B cell (primary cell): ENCODE measurements around the gene SHC3. TPM values are rescaled to one million over a fixed set of nuclear protein-coding genes. Genes with fewer than 3 reads are reported as not detected.

ENCODE experiments used
- ATAC-seq: fragments of 200-7000 bp; cut with Tn5 transposase; one replicate; pipeline ENCODE4 v1.10.0; 2021; ENCODE audit warnings: low read depth, mild to moderate bottlenecking, moderate number of reproducible peaks, moderate library complexity
- CTCF ChIA-PET: fragments of 350-600 bp; sonication (Branson Sonifier 250); formaldehyde crosslinking; loops from one replicate; lab custom pipeline; 2021; ENCODE audit warnings: antibody characterized with exemption, inconsistent platforms; lab: Charles Lee
- POLR2A ChIA-PET: fragments of 350-600 bp; sonication (Branson Sonifier 250); formaldehyde crosslinking; loops from one replicate; lab custom pipeline; 2021; ENCODE audit warnings: antibody characterized with exemption; lab: Charles Lee
- DNase-seq: peaks from one replicate; pipeline ENCODE4 v3.0.0; 2013
- H2AFZ ChIP-seq: 2 replicates; pipeline ENCODE4 v1.6.1; 2012; ENCODE audit warnings: mild to moderate bottlenecking, low read depth, low read length; ENCODE audit not compliant: insufficient read depth, poor library complexity, severe bottlenecking
- H3K27ac ChIP-seq, 2 donors: 1 replicate in 1 of 2; 2 replicates in 1 of 2; pipeline ENCODE4 v1.5.1; 2012 to 2013; ENCODE audit warnings: low read length in 2 of 2, mild to moderate bottlenecking in 2 of 2, moderate library complexity in 1 of 2
- H3K27me3 ChIP-seq, 4 experiments: fragments of 200-600 bp in 1 of 4; sonication (generic) in 1 of 4; replicated peaks in 1 of 4; 1 replicate in 2 of 4; 2 replicates in 2 of 4; pipeline versions ENCODE4 v1.6.1 to v1.7.0; 2013 to 2016; ENCODE audit warnings: low read length in 3 of 4, mild to moderate bottlenecking in 2 of 4, mixed read lengths in 1 of 4, moderate library complexity in 1 of 4; ENCODE audit not compliant: insufficient read depth in 4 of 4, control insufficient read depth in 3 of 4; ENCODE audit errors: control extremely low read depth in 1 of 4
- H3K36me3 ChIP-seq, 2 experiments: replicated peaks in 1 of 2; 1 replicate in 1 of 2; 2 replicates in 1 of 2; pipeline versions ENCODE4 v1.6.1 to v1.7.1; 2013; ENCODE audit warnings: low read length in 1 of 2; ENCODE audit not compliant: insufficient read depth in 2 of 2, control insufficient read depth in 1 of 2; ENCODE audit errors: control extremely low read depth in 1 of 2, extremely low read depth in 1 of 2
- H3K4me1 ChIP-seq, 2 donors: fragments of 200-600 bp in 1 of 2; sonication (generic) in 1 of 2; 1 replicate in 1 of 2; 2 replicates in 1 of 2; pipeline versions ENCODE4 v1.5.1 to v1.6.1; 2013 to 2017; ENCODE audit warnings: low read length in 2 of 2; ENCODE audit not compliant: control insufficient read depth in 2 of 2, insufficient read depth in 2 of 2
- H3K4me2 ChIP-seq: replicated peaks from 2 replicates; pipeline ENCODE3; 2012; ENCODE audit warnings: mild to moderate bottlenecking, low read depth, low read length; ENCODE audit not compliant: poor library complexity, severe bottlenecking
- H3K4me3 ChIP-seq, 5 experiments: fragments of 200-600 bp in 1 of 5; sonication (generic) in 1 of 5; 1 replicate in 3 of 5; 2 replicates in 2 of 5; pipeline versions ENCODE4 v1.5.1 to v1.7.0; 2011 to 2016; ENCODE audit warnings: low read length in 4 of 5, mild to moderate bottlenecking in 4 of 5, low read depth in 2 of 5, control low read depth in 1 of 5, moderate library complexity in 1 of 5; ENCODE audit not compliant: insufficient read depth in 1 of 5; ENCODE audit errors: control extremely low read depth in 1 of 5, extremely low read depth in 1 of 5
- H3K79me2 ChIP-seq: fragments of 200-600 bp; sonication (generic); one replicate; pipeline ENCODE4 v1.6.0; 2016; ENCODE audit warnings: low read length; ENCODE audit not compliant: control insufficient read depth, insufficient read depth
- H3K9ac ChIP-seq: fragments of 200-600 bp; sonication (generic); 2 replicates; pipeline ENCODE4 v1.6.1; 2017; ENCODE audit warnings: mild to moderate bottlenecking, low read length, moderate library complexity
- H3K9me3 ChIP-seq, 3 donors: one replicate each; pipeline versions ENCODE4 v1.6.1 to v1.7.1; 2013; ENCODE audit warnings: low read length in 2 of 3; ENCODE audit not compliant: control insufficient read depth in 2 of 3, insufficient read depth in 1 of 3; ENCODE audit errors: control extremely low read depth in 1 of 3
- H4K20me1 ChIP-seq: 2 replicates; pipeline ENCODE4 v1.6.0; 2012; ENCODE audit warnings: mild to moderate bottlenecking, low read length; ENCODE audit not compliant: insufficient read depth, control insufficient read depth, poor library complexity, severe bottlenecking
- H3K27ac Mint-ChIP-seq: one replicate; pipeline ENCODE4 v1.8.0; 2021; ENCODE audit warnings: mixed read lengths
- H3K27me3 Mint-ChIP-seq: one replicate; pipeline ENCODE4 v1.8.0; 2021; ENCODE audit warnings: mixed read lengths
- H3K4me1 Mint-ChIP-seq: one replicate; pipeline ENCODE4 v1.8.0; 2021; ENCODE audit warnings: mixed read lengths
- H3K4me3 Mint-ChIP-seq: one replicate; pipeline ENCODE4 v1.8.0; 2021; ENCODE audit warnings: mixed read lengths
- H3K9me3 Mint-ChIP-seq: one replicate; pipeline ENCODE4 v1.8.0; 2022; ENCODE audit warnings: mixed read lengths; ENCODE audit not compliant: insufficient read depth
- CTCF ChIP-seq: fragments of 200-600 bp; IDR thresholded peaks from one replicate; pipeline ENCODE4 v1.8.0; 2022; ENCODE audit warnings: antibody characterized with exemption, mild to moderate bottlenecking
- EZH2 ChIP-seq: IDR thresholded peaks from 2 replicates; pipeline ENCODE4 v1.6.1; 2012; ENCODE audit warnings: borderline replicate concordance, low read depth, mild to moderate bottlenecking, moderate library complexity, low read length; ENCODE audit not compliant: insufficient read depth, poor library complexity, severe bottlenecking
- WGBS: methylation state at CpG from one replicate; pipeline ENCODE4 v1.1.5; 2013; ENCODE audit warnings: missing lambda C conversion rate; ENCODE audit not compliant: insufficient coverage; 5-methylcytosine and 5-hydroxymethylcytosine counted together
- intact Hi-C: fragments of 100-400 bp; cut with micrococcal nuclease; formaldehyde crosslinking; loops from one replicate; pipeline ENCODE4 v1.10.0; 2022
- polyA plus RNA-seq: library from polyadenylated mRNA; depleted of rRNA; stranded (reverse); fragments of >200 nt; gene quantifications from 2 replicates; pipeline ENCODE4 v1.2.3, GENCODE V29; 2012
- total RNA-seq, 2 donors: library from RNA; stranded (reverse); fragments of 120-200 nt in 1 of 2; gene quantifications; 1 replicate in 1 of 2; 2 replicates in 1 of 2; pipeline versions ENCODE4 v1.2.3 to v1.2.4, GENCODE V29; 2013 to 2022

The SHC3 gene
- total and polyA plus RNA-seq, 2 donors (not counting 1 experiment from before 2014, with no cell fraction given) = 0.03 TPM; not detected in 1

GRCh38 chr9:89138463-89139390 is 39.9 kb downstream of the SHC3 start:
- H4K20me1 ChIP-seq = no peaks in the 10 kb centered on the region
- no peak overlapping the region for H3K27ac ChIP-seq
- H2AFZ ChIP-seq = no peak overlapping the region
- H3K4me1 ChIP-seq = no peaks in the 10 kb centered on the region
- 100% methylated on average over 1 of the region's 3 CpGs for WGBS
- H3K27ac Mint-ChIP-seq = no peak overlapping the region
- H3K36me3 ChIP-seq = no peaks in the 10 kb centered on the region
- ChIA-PET CTCF (no interaction called here), POLR2A (no interaction called here)
- no peak overlapping the region for H3K4me2 ChIP-seq
- H3K4me3 ChIP-seq = no peak overlapping the region
- intact Hi-C loops = no loop called here
- H3K4me1 Mint-ChIP-seq = no peaks in the 10 kb centered on the region
- peaks cover 0 to 5% (median 2%) of the 10 kb centered on the region in 4 experiments for H3K27me3 ChIP-seq
- peaks cover 2 to 8% (median 4%) of the 10 kb centered on the region in 3 donors for H3K9me3 ChIP-seq
- DNase-seq (no peak), ATAC-seq (no peak)
- H3K9me3 Mint-ChIP-seq = peaks cover 2% of the 10 kb centered on the region
- H3K27me3 Mint-ChIP-seq = peaks cover 3% of the 10 kb centered on the region
- H3K9ac ChIP-seq = no peak overlapping the region
- TF ChIP-seq CTCF (no peak), EZH2 (no peak)
- H3K79me2 ChIP-seq = no peaks in the 10 kb centered on the region
- H3K4me3 Mint-ChIP-seq = no peak overlapping the region
